GM12874 (cell line): ENCODE measurements around the gene GPR132.

Source experiments
- TF ChIP-seq, protein P1 (sequence below): IDR thresholded peaks from 2 replicates; pipeline ENCODE4 v1.5.1; 2011; ENCODE audit warnings: low read depth, mild to moderate bottlenecking, control low read depth, low read length, moderate library complexity; ENCODE audit not compliant: insufficient read depth

Gene GPR132

DNA sequence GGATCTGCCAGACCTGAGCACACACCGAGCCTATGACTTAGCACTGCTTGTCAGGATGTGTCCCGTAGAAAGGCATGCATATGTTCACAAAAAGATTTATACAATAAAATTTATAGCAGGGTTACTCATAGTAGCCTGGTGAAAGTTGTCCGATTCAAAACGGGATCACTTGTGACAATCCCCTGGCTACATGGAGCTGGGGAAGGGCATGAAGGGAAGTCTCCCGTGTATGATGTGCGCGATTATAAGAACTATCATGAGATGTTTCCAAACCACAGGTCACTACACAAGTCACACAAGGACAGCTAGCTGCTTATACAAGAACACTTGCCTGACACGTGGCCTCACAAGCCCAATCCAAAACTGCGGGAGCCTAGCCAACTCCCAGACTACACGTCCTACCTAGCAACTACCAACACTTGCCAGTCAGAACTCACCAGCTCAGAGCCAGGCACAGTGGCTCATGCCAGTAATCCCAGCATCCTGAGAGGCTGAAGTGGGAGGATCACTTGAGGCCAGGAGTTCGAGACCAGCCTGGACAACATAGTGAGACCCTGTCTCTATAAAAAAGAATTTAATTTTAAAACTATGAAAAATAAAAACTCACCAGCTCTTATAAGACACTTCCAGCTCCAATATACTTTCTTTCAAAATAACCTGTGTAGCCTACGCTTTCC, 36.8 kb downstream of the GPR132 start:
- TF ChIP-seq, protein P1, sequence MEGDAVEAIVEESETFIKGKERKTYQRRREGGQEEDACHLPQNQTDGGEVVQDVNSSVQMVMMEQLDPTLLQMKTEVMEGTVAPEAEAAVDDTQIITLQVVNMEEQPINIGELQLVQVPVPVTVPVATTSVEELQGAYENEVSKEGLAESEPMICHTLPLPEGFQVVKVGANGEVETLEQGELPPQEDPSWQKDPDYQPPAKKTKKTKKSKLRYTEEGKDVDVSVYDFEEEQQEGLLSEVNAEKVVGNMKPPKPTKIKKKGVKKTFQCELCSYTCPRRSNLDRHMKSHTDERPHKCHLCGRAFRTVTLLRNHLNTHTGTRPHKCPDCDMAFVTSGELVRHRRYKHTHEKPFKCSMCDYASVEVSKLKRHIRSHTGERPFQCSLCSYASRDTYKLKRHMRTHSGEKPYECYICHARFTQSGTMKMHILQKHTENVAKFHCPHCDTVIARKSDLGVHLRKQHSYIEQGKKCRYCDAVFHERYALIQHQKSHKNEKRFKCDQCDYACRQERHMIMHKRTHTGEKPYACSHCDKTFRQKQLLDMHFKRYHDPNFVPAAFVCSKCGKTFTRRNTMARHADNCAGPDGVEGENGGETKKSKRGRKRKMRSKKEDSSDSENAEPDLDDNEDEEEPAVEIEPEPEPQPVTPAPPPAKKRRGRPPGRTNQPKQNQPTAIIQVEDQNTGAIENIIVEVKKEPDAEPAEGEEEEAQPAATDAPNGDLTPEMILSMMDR: no peak

DNA sequence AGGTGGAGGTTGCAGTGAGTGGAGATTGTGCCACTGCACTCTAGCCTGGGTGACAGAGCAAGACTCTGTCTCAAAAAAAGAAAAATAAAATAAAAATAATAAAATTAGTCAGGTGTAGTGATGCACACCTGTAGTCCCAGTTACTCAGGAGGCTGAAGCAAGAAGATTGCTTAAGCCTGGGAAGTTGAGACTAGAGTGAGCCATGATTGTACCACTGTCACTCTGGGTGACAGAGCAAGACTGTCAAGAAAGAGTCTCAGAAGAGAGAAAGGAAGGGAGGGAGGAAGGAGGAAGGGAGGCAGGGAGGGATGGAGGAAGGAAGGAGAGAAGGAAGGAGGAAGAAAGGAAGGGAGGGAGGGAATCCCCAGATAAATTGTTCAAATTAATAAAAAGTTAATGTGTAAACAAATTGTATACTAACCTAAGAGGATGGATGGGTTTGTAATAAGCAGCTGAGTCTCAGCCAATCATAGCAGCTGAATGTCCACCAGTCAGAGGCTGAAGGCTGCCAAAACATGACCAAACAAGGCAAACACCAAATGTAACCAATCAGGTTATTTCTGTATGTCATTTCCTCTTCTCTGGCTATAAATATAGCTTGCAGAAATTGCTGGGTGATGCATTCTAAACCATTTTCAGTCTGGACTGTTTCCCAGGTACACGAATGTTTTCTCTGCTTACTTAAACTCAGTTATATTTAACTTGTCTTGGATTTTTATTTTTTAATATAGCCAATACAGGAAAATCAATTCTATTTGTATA, 38.2 kb downstream of the GPR132 start:
- TF ChIP-seq, protein P1: no peak

DNA sequence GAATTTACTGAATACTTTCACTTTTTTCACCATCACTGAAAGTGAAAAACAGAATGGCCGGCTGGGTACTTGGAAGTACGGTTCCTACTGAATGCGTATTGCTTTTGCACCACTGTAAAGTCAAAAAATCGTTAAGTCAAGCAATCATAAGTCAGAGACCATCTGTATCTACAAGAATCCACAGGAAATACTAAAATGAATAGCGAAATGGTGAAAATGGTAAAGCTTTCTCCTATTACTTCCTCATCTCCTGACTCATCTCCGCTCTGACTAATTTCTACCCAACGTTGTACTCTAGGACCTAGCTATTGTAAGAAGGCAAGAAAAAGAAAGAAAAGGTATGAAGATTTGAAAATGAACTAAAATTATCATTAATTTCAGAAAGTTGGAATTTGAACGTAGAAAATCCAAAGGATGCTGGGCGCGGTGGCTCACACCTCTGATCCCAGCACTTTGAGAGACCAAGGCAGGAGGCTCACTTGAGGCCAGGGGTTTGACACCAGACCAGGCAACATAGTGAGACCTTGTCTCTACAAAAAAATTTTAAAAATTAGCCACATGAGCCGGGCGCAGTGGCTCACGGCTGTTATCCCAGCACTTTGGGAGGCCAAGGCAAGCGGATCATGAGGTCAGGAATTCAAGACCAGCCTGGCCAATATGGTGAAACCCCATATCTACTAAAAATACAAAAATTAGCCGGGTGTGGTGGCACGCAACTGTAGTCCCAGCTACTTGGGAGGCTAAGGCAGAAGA, 39.0 kb downstream of the GPR132 start:
- TF ChIP-seq, protein P1: no peak

DNA sequence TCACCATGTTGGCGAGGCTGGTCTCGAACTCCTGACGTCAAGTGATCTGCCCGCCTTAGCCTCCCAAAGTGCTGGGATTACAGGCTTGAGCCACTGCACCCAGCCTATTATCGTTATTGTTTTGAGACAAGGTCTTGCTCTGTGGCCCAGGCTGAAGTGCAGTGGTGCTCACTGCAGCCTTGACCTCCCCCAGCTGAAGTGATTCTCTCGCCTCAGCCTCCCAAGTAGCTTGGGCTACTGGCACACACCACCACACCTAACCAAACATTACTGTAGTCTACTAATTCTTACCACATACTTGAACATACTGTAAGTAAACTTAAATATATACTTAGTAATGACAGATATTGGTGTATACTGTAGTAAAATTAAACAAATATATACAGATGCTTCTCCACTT, 39.8 kb downstream of the GPR132 start:
- TF ChIP-seq, protein P1: no peak

DNA sequence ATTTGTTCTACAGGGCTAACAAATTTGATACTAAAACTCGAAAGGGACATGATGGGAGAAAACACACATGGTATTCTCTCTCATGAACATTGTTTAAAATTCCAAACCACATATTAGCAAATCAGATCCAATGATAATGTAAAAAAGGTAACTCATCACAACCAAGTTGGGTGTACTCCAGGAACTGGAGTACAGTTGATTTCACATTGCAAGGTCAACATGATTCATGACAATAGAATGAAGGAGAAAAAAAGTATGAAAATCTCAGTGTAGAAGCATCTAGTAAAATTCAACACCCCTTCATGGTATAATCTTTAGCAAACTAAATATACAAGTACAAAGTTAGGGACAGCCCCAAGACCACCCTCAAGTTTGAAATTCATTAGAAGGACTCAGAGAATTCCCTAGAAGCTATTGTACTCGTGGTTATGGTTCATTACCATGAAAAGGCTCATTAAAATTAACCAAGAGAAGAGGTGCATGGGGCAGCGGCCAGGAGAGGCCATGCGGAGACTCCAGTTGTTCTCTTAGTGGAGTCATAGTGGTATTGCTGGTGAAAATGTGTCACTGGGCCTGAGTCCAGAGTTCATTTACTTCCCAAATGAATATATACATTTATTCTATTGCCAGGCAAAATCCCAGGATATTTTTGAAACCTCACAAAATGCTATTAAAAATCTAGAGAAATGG, 41.3 kb downstream of the GPR132 start:
- TF ChIP-seq, protein P1: no peak

DNA sequence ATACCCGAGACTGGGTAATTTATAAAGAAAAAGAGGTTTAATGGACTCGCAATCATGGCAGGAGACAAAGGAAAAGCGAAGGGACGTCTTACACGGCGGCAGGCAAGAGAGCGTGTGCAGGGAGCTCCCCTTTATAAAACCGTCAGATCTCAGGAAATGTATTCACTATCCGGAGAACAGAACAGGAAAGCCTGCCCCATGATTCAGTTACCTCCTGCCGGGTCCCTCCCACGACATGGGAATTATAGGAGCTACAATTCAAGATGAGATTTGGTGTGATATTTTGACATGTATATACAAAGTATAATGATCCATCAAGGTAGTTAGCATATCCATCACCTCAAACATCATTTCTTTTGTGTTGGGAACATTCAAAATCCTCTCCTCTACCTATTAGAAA, 42.1 kb downstream of the GPR132 start:
- TF ChIP-seq, protein P1: no peak

DNA sequence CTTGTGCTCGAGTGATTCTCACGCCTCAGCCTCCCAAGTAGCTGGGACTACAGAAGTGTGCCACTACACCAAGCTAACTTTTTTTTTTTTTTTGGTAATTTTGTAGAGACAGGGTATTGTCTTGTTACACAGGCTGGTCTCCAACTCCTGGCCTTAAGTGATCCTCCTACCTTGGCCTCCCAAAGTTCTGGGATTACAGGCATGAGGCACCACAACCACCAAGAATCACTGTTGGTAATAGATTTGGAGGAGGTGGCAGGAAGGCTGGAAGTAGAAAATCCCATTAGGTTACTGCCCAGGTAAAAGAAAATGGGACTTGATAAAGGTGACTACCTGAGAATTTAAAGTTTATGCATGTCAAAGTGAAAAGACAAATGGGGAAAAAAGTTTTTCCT, 43.0 kb downstream of the GPR132 start:
- TF ChIP-seq, protein P1: no peak
